ENCODE data around the gene RPH3AL. TPM values are rescaled to one million over a fixed set of nuclear protein-coding genes. Genes with fewer than 3 reads are reported as not detected.
A peak's percentile ranks its signal among the peaks of the same experiment; 100 is the strongest.

The RPH3AL gene
- polyA plus RNA-seq, 3 donors, result 0.71 to 1.9 (median 1.5) TPM

GRCh38 chr17:334974-335481 is 17.6 kb downstream of the RPH3AL start:
- peak overlapping the region in 1 of 7 donors; percentile 44 for H3K27ac Mint-ChIP-seq
- no peak overlapping the region for H3K4me3 ChIP-seq (replicated peaks in 1 of 3; ENCODE audit: low read depth in 2 of 3, low read length in 3 of 3)
- H3K9me3 Mint-ChIP-seq, result peaks cover 0 to 8% (median 3%) of the 10 kb centered on the region in 7 donors
- no peaks in the 10 kb centered on the region for H3K9me3 ChIP-seq (replicated peaks in 1 of 2; ENCODE audit: control insufficient read depth in 1 of 2, insufficient read depth in 1 of 2, low read length in 2 of 2)
- peaks cover 16 to 29% of the 10 kb centered on the region in 2 donors for H3K4me1 ChIP-seq (ENCODE audit: control insufficient read depth in 1 of 2, insufficient read depth in 2 of 2, low read length in 2 of 2)
- H3K9ac ChIP-seq (ENCODE audit: insufficient read depth, low read length, poor library complexity, severe bottlenecking), result no peak overlapping the region
- WGBS (ENCODE audit: insufficient coverage), result 56% methylated on average over 28 of the region's 28 CpGs
- H3K79me2 ChIP-seq (ENCODE audit: insufficient read depth, low read length), result no peaks in the 10 kb centered on the region
- peaks cover 2 to 10% of the 10 kb centered on the region in 2 donors for H3K36me3 Mint-ChIP-seq
- no peak overlapping the region for H2AFZ ChIP-seq (ENCODE audit: insufficient read depth, low read depth, low read length, poor library complexity, severe bottlenecking)
- H3K4me3 Mint-ChIP-seq, result peak overlapping the region in 1 of 2 donors; percentile 35
- no peak for DNase-seq
- TF ChIP-seq CTCF (IDR thresholded peaks at IDR 0.05), result no peak
- H3K27me3 ChIP-seq (ENCODE audit: control insufficient read depth in 2 of 2, insufficient read depth in 2 of 2, low read length in 2 of 2), result peaks cover 0 to 29% of the 10 kb centered on the region in 2 donors
- H3K27me3 Mint-ChIP-seq (ENCODE audit: low read depth in 3 of 3), result peaks cover 31 to 57% (median 44%) of the 10 kb centered on the region in 3 donors
- peaks cover 36% of the 10 kb centered on the region for H3K4me1 Mint-ChIP-seq
- no peaks in the 10 kb centered on the region for H3K36me3 ChIP-seq (replicated peaks in 1 of 2; ENCODE audit: control insufficient read depth in 1 of 2, insufficient read depth in 2 of 2, low read length in 2 of 2)
- no peak overlapping the region for H3K4me2 ChIP-seq (replicated peaks; ENCODE audit: extremely low read depth, low read length, poor library complexity, severe bottlenecking)
- no peak overlapping the region for H3K27ac ChIP-seq (ENCODE audit: low read depth in 1 of 2, low read length in 2 of 2)
- H4K20me1 ChIP-seq (ENCODE audit: insufficient read depth, low read length), result no peaks in the 10 kb centered on the region
- intact Hi-C loops (cut with micrococcal nuclease), result no loop called here

- H3K9ac ChIP-seq (ENCODE audit: insufficient read depth, low read length, poor library complexity, severe bottlenecking), result no peak overlapping the region
- H3K9me3 ChIP-seq (replicated peaks in 1 of 2; ENCODE audit: control insufficient read depth in 1 of 2, insufficient read depth in 1 of 2, low read length in 2 of 2), result no peaks in the 10 kb centered on the region
- H3K27ac ChIP-seq (ENCODE audit: low read depth in 1 of 2, low read length in 2 of 2), result no peak overlapping the region
- H3K27me3 ChIP-seq (ENCODE audit: control insufficient read depth in 2 of 2, insufficient read depth in 2 of 2, low read length in 2 of 2), result peaks cover 0 to 29% of the 10 kb centered on the region in 2 donors
- H3K4me2 ChIP-seq (replicated peaks; ENCODE audit: extremely low read depth, low read length, poor library complexity, severe bottlenecking), result no peak overlapping the region
- H3K4me3 ChIP-seq (replicated peaks in 1 of 3; ENCODE audit: low read depth in 2 of 3, low read length in 3 of 3), result no peak overlapping the region
- WGBS (ENCODE audit: insufficient coverage), result 31% methylated on average over 18 of the region's 23 CpGs
- DNase-seq, result no peak
- H3K27me3 Mint-ChIP-seq (ENCODE audit: low read depth in 3 of 3), result peaks cover 31 to 54% (median 47%) of the 10 kb centered on the region in 3 donors
- peak overlapping the region; percentile 39 to 69 for H3K4me3 Mint-ChIP-seq
- no peak for TF ChIP-seq CTCF (IDR thresholded peaks at IDR 0.05)
- peaks cover 2 to 10% of the 10 kb centered on the region in 2 donors for H3K36me3 Mint-ChIP-seq
- H2AFZ ChIP-seq (ENCODE audit: insufficient read depth, low read depth, low read length, poor library complexity, severe bottlenecking), result peak overlapping the region; percentile 41
- no peaks in the 10 kb centered on the region for H4K20me1 ChIP-seq (ENCODE audit: insufficient read depth, low read length)
- H3K79me2 ChIP-seq (ENCODE audit: insufficient read depth, low read length), result no peaks in the 10 kb centered on the region
- H3K4me1 ChIP-seq (ENCODE audit: control insufficient read depth in 1 of 2, insufficient read depth in 2 of 2, low read length in 2 of 2), result peaks cover 21 to 31% of the 10 kb centered on the region in 2 donors
- peaks cover 0 to 8% (median 3%) of the 10 kb centered on the region in 7 donors for H3K9me3 Mint-ChIP-seq
- no peaks in the 10 kb centered on the region for H3K36me3 ChIP-seq (replicated peaks in 1 of 2; ENCODE audit: control insufficient read depth in 1 of 2, insufficient read depth in 2 of 2, low read length in 2 of 2)
- peak overlapping the region in 1 of 7 donors; percentile 46 for H3K27ac Mint-ChIP-seq
- intact Hi-C loops (cut with micrococcal nuclease), result no loop called here
- peaks cover 41% of the 10 kb centered on the region for H3K4me1 Mint-ChIP-seq
These were observed 18.8 kb downstream of the RPH3AL start for GRCh38 chr17:333626-334396.
